HG03354 (cell line): Measurements from ENCODE around the gene FOCAD.
A peak's percentile ranks its signal among the peaks of the same experiment; 100 is the strongest.
"Not testable (repeated sequence)": the region's sequence is repeated elsewhere in the genome, so short reads cannot be mapped to it uniquely, and the experiment has no call there.

Source experiments
- ATAC-seq: cut with Tn5 transposase; IDR thresholded peaks from one replicate; pipeline ENCODE4 v1.9.1; 2021; ENCODE audit warnings: mild to moderate bottlenecking; ENCODE audit not compliant: unreplicated experiment, poor library complexity, severe bottlenecking

The FOCAD gene

DNA sequence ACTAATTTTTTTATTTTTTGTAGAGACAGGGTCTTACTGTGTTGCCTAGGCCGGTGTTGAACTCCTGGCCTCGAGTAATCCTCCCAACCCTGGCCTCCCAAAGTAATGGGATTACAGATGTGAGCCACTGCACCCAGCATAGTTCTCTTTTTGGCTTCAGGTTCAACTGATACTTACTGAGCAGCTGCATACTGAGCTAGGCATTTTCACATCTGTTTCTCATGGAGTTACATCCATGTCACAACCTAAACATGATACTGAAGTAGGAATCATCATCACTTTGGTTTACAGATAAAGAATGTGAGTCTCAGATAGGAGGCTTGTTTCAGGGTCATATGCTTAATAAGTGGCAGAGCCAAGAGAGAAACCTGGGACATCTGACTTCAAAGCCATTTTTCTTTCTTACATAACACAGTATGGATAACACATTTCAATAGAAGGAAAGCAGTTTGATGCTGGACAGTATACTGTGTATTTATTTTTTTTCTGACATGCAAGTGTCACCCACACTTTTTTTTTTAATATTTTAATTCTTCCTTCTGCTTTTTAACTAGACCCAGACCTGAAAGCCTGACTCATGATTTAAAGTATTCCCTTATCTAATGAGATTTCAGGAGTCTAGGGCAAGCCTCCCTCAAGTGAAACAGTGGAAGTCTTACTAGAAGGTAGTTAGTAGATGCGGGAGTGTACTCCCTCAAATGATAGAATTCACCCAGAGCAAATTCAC is 256.6 kb downstream of the FOCAD start:
- peak; percentile 38 for ATAC-seq

GRCh38 chr9:20941174-20941690 is 257.2 kb downstream of the FOCAD start:
- ATAC-seq, result peak; percentile 98

GRCh38 chr9:20944507-20944906 is 260.4 kb downstream of the FOCAD start:
- no peak for ATAC-seq

- no peak for ATAC-seq
These were observed 261.2 kb downstream of the FOCAD start for GRCh38 chr9:20945269-20945668.

DNA sequence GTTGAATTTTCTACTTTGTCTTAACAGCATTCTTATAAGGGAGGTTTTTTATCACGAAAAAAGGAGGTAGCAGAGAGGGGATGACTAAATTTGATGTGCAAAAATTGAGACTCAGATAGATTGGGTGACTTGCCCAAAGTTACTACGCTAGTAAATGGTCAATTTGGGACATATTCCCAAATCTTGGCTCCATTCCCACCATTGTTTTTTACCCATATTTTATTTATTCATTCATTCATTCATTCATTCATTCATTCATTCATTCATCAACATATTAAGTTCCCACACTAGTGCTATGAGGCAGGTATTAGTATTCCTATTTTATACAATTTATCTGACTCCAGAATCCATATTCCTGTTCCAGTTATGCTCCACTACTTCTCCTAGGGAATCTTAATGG is 261.8 kb downstream of the FOCAD start:
- no peak for ATAC-seq

- ATAC-seq, result no peak
These were observed 264.6 kb downstream of the FOCAD start for GRCh38 chr9:20948703-20949102.

DNA sequence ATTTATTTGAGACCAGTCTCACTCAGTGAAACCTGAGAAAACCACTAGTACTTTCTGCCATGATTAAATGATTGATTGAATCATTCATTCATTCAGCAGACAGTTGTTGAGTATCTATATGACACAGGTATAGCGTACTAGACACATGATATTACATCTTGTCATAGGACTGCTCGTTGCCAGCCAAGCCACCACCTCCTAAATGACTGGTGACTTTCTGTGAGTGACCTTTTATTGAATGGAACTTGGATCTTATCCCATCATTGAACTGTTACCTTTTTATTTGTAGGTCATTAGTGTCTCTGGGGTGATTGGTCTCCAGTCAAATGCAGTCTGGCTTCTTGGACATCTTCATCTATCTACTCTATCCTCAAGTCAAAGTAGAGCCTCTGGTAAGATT is 266.6 kb downstream of the FOCAD start:
- no peak for ATAC-seq

GRCh38 chr9:20962536-20963225 is 278.6 kb downstream of the FOCAD start:
- no peak for ATAC-seq

GRCh38 chr9:20972684-20973083 is 288.6 kb downstream of the FOCAD start:
- no peak for ATAC-seq

GRCh38 chr9:20973246-20973947 is 289.3 kb downstream of the FOCAD start:
- not testable (repeated sequence) for ATAC-seq

DNA sequence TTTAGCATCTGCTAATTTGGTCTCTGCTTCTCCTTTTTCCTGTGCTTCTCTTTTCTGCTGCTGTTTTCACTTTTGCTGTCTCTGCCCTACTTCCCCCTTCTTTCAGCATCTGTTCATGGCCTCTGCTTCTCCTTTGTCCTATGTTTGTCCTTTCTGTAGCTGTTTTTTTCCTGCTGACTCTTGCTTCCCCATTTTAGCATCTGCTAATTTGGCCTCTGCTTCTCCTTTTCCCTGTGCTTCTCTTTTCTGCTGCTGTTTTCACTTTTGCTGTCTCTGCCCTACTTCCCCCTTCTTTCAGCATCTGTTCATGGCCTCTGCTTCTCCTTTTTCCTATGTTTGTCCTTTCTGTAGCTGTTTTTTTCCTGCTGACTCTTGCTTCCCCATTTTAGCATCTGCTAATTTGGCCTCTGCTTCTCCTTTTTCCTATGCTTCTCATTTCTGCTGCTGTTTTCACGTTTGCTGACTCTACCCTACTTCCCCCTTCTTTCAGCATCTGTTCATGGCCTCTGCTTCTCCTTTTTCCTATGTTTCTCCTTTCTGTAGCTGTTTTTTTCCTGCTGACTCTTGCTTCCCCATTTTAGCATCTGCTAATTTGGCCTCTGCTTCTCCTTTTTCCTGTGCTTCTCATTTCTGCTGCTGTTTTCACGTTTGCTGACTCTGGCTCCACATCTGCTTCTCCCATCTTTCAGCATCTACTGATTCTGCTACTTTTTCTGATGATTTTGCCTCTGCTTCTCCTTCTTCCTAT is 290.3 kb downstream of the FOCAD start:
- ATAC-seq, result not testable (repeated sequence)

GRCh38 chr9:20978249-20978648 is 294.2 kb downstream of the FOCAD start:
- ATAC-seq, result no peak

GRCh38 chr9:20980832-20981455 is 296.9 kb downstream of the FOCAD start:
- ATAC-seq, result peak; percentile 78

DNA sequence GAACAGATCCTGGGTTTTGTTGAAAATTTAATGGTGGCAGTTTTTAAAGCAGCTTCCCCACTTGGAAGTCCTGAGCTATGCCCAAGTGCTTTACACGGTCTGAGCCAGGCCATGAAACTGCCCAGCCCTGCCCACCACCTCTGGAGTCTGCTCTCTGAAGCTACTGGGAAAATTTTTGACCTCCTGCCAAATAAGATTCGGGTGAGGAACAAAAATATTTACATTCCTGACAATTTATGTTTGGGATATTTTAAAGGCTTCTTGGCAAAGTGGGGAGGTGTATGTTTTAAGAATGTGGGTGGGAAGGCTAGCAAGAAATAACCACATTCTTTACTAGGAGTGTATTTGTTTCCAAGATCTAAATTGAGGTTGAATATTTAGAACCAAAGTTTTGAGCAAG is 297.4 kb downstream of the FOCAD start:
- ATAC-seq, result no peak

DNA sequence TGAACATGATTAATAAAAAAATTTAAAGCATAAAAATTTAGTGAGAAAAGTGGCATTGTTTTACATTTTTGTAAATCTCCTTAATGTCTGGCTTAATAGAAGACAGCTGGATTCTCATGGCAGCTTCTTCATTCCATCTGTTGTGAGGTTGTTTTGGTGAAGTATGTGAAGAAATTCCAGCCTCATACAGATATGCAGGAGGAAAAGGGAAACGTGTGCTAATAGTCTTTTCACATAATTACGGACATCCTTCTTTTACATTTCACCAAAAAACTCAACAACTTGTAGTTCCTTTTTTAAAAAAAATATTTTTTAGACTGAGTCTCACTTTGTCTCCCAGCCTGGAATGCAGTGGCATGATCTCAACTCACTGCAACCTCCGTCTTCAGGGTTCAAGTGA is 300.4 kb downstream of the FOCAD start:
- ATAC-seq, result no peak

GRCh38 chr9:20985851-20986600 is 302.0 kb downstream of the FOCAD start:
- ATAC-seq, result no peak

DNA sequence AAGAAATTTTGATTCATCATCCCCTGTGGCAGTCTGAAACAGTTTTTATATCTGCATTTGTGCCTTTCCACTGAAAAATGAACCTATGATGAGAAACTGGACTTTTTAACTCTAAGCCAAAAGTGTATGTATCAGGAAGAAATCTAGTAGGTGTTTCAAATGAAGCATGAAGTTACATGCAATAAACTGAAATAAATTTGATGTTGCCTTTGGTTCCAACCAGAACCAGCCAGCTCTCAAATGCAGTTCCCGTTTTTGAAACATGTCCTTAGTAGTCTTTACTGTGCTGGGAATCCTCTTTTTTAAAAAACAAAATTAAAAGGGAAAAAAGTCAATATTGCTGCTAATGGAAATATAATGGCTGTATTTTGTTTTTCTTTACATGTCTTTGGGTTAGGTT is 303.5 kb downstream of the FOCAD start:
- no peak for ATAC-seq

DNA sequence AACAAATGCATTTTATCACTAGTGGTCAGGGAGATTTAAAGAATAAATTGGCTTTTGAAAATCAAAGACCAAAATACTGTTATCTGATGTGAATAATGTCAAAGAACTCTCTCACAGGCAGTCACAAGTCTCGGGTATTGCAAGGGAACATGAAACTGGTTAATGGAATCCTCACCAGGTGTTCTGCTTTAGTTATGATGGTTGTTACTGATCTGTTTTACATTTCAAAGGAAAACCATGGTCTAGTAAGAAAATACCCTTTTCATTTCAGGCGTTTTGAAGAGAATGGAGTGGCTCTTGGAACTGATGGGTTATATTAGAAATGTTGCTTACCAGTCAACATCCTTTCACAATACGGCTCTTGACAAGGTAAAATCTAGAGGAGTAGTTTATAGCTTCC is 304.0 kb downstream of the FOCAD start:
- ATAC-seq, result no peak
